ENCODE results near the gene IL1R1.

DNA sequence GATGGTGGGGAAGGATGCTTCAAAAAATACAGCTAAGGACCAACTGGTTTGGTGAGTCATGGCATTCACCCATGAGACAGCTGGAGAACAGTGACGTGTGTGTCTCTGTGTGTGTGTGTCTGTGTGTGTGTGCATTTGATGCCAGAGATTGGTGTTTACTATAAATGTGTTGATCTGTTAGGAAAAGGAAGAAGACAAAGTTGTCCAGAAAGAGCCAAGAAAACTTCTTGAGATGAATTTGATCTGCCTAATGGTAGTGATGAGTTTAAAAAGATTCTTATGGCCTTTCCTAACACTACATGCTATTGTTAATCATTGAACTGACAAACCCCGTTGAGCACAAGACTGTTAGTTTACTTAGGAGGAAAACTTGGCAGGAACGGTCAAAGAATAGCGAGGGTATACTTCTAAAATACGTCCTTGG is 36.4 kb upstream of the IL1R1 start:
- TF ChIP-seq, protein P1, sequence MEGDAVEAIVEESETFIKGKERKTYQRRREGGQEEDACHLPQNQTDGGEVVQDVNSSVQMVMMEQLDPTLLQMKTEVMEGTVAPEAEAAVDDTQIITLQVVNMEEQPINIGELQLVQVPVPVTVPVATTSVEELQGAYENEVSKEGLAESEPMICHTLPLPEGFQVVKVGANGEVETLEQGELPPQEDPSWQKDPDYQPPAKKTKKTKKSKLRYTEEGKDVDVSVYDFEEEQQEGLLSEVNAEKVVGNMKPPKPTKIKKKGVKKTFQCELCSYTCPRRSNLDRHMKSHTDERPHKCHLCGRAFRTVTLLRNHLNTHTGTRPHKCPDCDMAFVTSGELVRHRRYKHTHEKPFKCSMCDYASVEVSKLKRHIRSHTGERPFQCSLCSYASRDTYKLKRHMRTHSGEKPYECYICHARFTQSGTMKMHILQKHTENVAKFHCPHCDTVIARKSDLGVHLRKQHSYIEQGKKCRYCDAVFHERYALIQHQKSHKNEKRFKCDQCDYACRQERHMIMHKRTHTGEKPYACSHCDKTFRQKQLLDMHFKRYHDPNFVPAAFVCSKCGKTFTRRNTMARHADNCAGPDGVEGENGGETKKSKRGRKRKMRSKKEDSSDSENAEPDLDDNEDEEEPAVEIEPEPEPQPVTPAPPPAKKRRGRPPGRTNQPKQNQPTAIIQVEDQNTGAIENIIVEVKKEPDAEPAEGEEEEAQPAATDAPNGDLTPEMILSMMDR (IDR thresholded peaks at IDR 0.05; ENCODE audit: borderline replicate concordance, extremely low read depth, low read length, poor library complexity, severe bottlenecking): no peak
- TF ChIP-seq EZH2 (IDR thresholded peaks at IDR 0.05; ENCODE audit: borderline replicate concordance, low read depth, low read length, severe bottlenecking): no peak

Data from DND-41 (cell line).